Measurements from ENCODE around the gene DCLK3. TPM values are rescaled to one million over a fixed set of nuclear protein-coding genes. Genes with fewer than 3 reads are reported as not detected.

Gene DCLK3
- total RNA-seq, 1 experiment from 2014 or later = 1.4 TPM

DNA sequence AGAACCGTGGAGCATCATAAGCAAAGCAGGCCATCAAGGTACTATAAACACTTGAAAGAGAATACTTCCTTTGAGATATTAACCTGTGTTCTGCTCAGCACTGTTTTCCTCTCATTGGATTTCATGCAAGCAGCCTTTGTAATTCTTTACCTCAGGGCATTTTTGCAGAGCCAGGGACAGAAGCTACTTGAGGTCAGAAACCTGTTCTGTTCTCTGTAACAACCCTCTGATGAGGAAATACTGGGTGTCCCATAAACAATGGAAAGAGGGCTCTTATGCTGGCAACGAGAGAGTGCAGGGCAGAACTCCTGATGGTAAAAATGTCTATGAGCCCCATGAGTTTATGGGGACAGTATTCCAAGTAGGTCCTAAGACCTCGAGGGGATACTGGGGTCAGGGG, 66.0 kb downstream of the DCLK3 start:
- Mint-ChIP-seq H3K27ac (peak overlapping the region in 1 of 3 experiments; percentile 85; a peak in 2 of 7 replicates), H3K4me1 (peaks cover 33 to 44% of the 10 kb centered on the region in 2 experiments), H3K9me3 (peaks cover 6 to 7% of the 10 kb centered on the region in 2 experiments; a peak in 4 of 5 replicates), H3K4me3 (no peak overlapping the region), H3K27me3 (ENCODE audit: low read depth) (no peaks in the 10 kb centered on the region; the same call in 1 of the 2 replicates), H3K36me3 (ENCODE audit: insufficient read depth in 1 of 3, low read depth in 3 of 3) (peaks cover 0 to 7% (median 1%) of the 10 kb centered on the region in 3 experiments; a peak in 4 of 7 replicates)
- Histone ChIP-seq H3K27me3 (ENCODE audit: insufficient read depth, low read length) (no peaks in the 10 kb centered on the region), H3K4me2 (ENCODE audit: insufficient read depth, insufficient read length, low read length) (no peak overlapping the region), H3K14ac (ENCODE audit: insufficient read depth, low read length) (no peak overlapping the region), H2BK12ac (ENCODE audit: insufficient read length, low read depth, low read length) (no peak overlapping the region), H3K9ac (ENCODE audit: extremely low read depth, insufficient read length, low read length) (no peak overlapping the region), H3K56ac (ENCODE audit: insufficient read length, low read depth, low read length) (no peak overlapping the region), H3K4me1 (ENCODE audit: insufficient read depth, low read length) (peaks cover 2% of the 10 kb centered on the region; the same call in 1 of the 2 replicates), H3K4ac (ENCODE audit: low read depth, low read length) (no peak overlapping the region), H4K5ac (ENCODE audit: insufficient read length, low read depth, low read length) (no peak overlapping the region), H2BK15ac (ENCODE audit: low read depth, low read length) (no peak overlapping the region), H4K8ac (replicated peaks; ENCODE audit: insufficient read length, low read depth, low read length) (no peak overlapping the region), H3K79me2 (ENCODE audit: insufficient read depth, low read length) (no peaks in the 10 kb centered on the region), H2AK5ac (ENCODE audit: insufficient read length, low read length) (no peak overlapping the region), H3K18ac (ENCODE audit: insufficient read length, low read depth, low read length) (no peak overlapping the region), H3K27ac (ENCODE audit: insufficient read length, low read depth, low read length) (no peak overlapping the region), H3K9me3 (ENCODE audit: control insufficient read depth, low read depth, low read length) (no peaks in the 10 kb centered on the region), H2BK120ac (ENCODE audit: low read depth, low read length, poor library complexity, severe bottlenecking) (no peak overlapping the region), H2BK5ac (ENCODE audit: insufficient read length, low read length) (no peak overlapping the region), H3K23ac (ENCODE audit: insufficient read length, low read depth, low read length) (no peak overlapping the region), H4K91ac (ENCODE audit: insufficient read length, low read depth, low read length) (no peak overlapping the region), H3K23me2 (ENCODE audit: insufficient read length, low read depth, low read length, poor library complexity, severe bottlenecking) (no peaks in the 10 kb centered on the region), H2BK20ac (ENCODE audit: low read depth, low read length, poor library complexity, severe bottlenecking) (no peak overlapping the region), H4K20me1 (ENCODE audit: control insufficient read depth, insufficient read depth, insufficient read length) (no peaks in the 10 kb centered on the region), H2AFZ (ENCODE audit: low read length) (no peak overlapping the region), H3T11ph (ENCODE audit: low read length) (no peak overlapping the region), H3K79me1 (ENCODE audit: insufficient read depth, low read depth, low read length, poor library complexity, severe bottlenecking) (no peaks in the 10 kb centered on the region)
- TF ChIP-seq, protein P1, sequence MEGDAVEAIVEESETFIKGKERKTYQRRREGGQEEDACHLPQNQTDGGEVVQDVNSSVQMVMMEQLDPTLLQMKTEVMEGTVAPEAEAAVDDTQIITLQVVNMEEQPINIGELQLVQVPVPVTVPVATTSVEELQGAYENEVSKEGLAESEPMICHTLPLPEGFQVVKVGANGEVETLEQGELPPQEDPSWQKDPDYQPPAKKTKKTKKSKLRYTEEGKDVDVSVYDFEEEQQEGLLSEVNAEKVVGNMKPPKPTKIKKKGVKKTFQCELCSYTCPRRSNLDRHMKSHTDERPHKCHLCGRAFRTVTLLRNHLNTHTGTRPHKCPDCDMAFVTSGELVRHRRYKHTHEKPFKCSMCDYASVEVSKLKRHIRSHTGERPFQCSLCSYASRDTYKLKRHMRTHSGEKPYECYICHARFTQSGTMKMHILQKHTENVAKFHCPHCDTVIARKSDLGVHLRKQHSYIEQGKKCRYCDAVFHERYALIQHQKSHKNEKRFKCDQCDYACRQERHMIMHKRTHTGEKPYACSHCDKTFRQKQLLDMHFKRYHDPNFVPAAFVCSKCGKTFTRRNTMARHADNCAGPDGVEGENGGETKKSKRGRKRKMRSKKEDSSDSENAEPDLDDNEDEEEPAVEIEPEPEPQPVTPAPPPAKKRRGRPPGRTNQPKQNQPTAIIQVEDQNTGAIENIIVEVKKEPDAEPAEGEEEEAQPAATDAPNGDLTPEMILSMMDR (conservative IDR thresholded peaks at IDR 0.05) = no peak
- no peak for DNase-seq
- no CpG with 5 or more reads among the region's 3 CpGs for WGBS (ENCODE audit: extremely low coverage, insufficient read length, low lambda C conversion rate)

All from H9 (cell line).